HG03457 (cell line): Measurements from ENCODE around the gene DEPP1.

Source experiments
- ATAC-seq: cut with Tn5 transposase; IDR thresholded peaks from one replicate; pipeline ENCODE4 v1.9.1; 2021; ENCODE audit warnings: moderate number of reproducible peaks; ENCODE audit not compliant: unreplicated experiment

Gene DEPP1

GRCh38 chr10:44934416-44935200 lies 44.0 kb downstream of the DEPP1 start:
- no peak for ATAC-seq

GRCh38 chr10:44933451-44934321 lies 44.9 kb downstream of the DEPP1 start:
- ATAC-seq, result no peak

- peak; percentile 93 for ATAC-seq
Observed at GRCh38 chr10:44932517-44933450, 45.8 kb downstream of the DEPP1 start.

GRCh38 chr10:44931621-44932516 lies 46.7 kb downstream of the DEPP1 start:
- ATAC-seq, result no peak

- no peak for ATAC-seq
Observed at GRCh38 chr10:44930904-44931620, 47.5 kb downstream of the DEPP1 start.

- no peak for ATAC-seq
Observed at GRCh38 chr10:44929356-44930255, 49.0 kb downstream of the DEPP1 start.

- ATAC-seq, result no peak
Observed at GRCh38 chr10:44928462-44928861, 50.1 kb downstream of the DEPP1 start.

GRCh38 chr10:44927352-44927751 lies 51.3 kb downstream of the DEPP1 start:
- ATAC-seq, result no peak

GRCh38 chr10:44926751-44927351 lies 51.8 kb downstream of the DEPP1 start:
- ATAC-seq, result no peak
